Left ventricle myocardium inferior (tissue), 1 donor: Measurements from ENCODE around the gene SECTM1. TPM values are rescaled to one million over a fixed set of nuclear protein-coding genes. Genes with fewer than 3 reads are reported as not detected.
"Not testable (repeated sequence)": the region's sequence is repeated elsewhere in the genome, so short reads cannot be mapped to it uniquely, and the experiment has no call there.

Experiments
- DNase-seq: peaks from one replicate; pipeline ENCODE4 v3.0.0-alpha.2; 2020
- H3K27ac ChIP-seq: fragments of 200-600 bp; replicated peaks from 2 replicates; pipeline ENCODE4 v1.8.0; 2021
- H3K27me3 ChIP-seq: fragments of 200-600 bp; 2 replicates; pipeline ENCODE4 v1.8.0; 2021; ENCODE audit warnings: low read depth
- H3K36me3 ChIP-seq: fragments of 200-600 bp; 2 replicates; pipeline ENCODE4 v1.8.0; 2021
- H3K4me1 ChIP-seq: fragments of 200-600 bp; 2 replicates; pipeline ENCODE4 v1.8.0; 2021
- H3K4me3 ChIP-seq: fragments of 200-600 bp; 2 replicates; pipeline ENCODE4 v1.8.0; 2021; ENCODE audit warnings: mild to moderate bottlenecking, moderate library complexity
- H3K9me3 ChIP-seq: fragments of 200-600 bp; replicated peaks from 2 replicates; pipeline ENCODE4 v1.8.0; 2021
- intact Hi-C: fragments of 100-400 bp; cut with micrococcal nuclease; formaldehyde crosslinking; loops from one replicate; pipeline ENCODE4 v1.11.0; 2022
- total RNA-seq: library from RNA; stranded (reverse); fragmentation: NEBNext Ultra II Directional; extraction: Animal tissue kit (Norgen Biotek cat#: 25700); gene quantifications from one replicate; pipeline ENCODE4 v1.2.1, GENCODE V29; 2021
- TF ChIP-seq, protein P1 (sequence below): fragments of 200-600 bp; IDR thresholded peaks from 2 replicates; pipeline ENCODE4 v1.8.0; 2021; ENCODE audit warnings: antibody characterized with exemption, mild to moderate bottlenecking, borderline replicate concordance
- donor health status: DM: no; HTN: yes; CAD: no; lungs with severe emphysema.

The SECTM1 gene
- total RNA-seq, 1 donor from 2014 or later, result 3.9 TPM

DNA sequence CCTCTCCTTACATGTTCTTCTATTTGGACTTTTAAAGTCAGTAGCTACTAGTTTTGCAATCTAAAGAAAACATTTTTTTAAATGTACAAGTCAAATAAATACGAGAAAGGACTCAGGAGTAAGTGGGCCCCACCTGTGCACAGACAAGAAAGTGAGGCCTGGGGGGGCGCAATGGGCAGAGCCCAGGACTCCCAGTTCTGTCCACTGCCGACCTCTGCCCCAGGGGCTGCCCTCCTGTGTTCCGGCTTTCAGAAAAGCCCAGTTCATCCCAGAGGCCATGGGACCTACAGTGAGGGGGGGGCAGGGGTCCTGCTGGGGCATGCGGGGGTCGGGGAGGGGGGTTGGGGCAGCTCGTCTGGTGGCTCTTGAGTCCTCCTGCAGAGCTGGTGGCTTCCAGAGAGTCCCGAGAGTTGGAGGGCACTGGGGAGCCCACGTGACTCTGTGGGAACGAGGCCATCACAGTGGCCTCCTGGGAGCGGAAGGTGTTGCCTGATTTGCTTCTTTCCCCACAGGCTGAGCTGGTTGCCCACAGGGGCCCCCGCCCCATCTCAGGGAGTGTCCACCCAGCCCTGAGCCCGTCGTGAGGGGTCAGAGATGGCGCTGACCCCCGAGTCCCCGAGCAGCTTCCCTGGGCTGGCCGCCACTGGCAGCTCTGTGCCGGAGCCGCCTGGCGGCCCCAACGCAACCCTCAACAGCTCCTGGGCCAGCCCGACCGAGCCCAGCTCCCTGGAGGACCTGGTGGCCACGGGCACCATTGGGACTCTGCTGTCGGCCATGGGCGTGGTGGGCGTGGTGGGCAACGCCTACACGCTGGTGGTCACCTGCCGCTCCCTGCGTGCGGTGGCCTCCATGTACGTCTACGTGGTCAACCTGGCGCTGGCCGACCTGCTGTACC lies 40.4 kb upstream of the SECTM1 start:
- Histone ChIP-seq H3K4me1 (peaks cover 34% of the 10 kb centered on the region), H3K9me3 (no peaks in the 10 kb centered on the region), H3K27ac (no peak overlapping the region), H3K27me3 (peaks cover 93% of the 10 kb centered on the region), H3K4me3 (no peak overlapping the region), H3K36me3 (no peaks in the 10 kb centered on the region)
- TF ChIP-seq, protein P1, sequence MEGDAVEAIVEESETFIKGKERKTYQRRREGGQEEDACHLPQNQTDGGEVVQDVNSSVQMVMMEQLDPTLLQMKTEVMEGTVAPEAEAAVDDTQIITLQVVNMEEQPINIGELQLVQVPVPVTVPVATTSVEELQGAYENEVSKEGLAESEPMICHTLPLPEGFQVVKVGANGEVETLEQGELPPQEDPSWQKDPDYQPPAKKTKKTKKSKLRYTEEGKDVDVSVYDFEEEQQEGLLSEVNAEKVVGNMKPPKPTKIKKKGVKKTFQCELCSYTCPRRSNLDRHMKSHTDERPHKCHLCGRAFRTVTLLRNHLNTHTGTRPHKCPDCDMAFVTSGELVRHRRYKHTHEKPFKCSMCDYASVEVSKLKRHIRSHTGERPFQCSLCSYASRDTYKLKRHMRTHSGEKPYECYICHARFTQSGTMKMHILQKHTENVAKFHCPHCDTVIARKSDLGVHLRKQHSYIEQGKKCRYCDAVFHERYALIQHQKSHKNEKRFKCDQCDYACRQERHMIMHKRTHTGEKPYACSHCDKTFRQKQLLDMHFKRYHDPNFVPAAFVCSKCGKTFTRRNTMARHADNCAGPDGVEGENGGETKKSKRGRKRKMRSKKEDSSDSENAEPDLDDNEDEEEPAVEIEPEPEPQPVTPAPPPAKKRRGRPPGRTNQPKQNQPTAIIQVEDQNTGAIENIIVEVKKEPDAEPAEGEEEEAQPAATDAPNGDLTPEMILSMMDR, result no peak
- intact Hi-C loops, result no loop called here
- no peak for DNase-seq

DNA sequence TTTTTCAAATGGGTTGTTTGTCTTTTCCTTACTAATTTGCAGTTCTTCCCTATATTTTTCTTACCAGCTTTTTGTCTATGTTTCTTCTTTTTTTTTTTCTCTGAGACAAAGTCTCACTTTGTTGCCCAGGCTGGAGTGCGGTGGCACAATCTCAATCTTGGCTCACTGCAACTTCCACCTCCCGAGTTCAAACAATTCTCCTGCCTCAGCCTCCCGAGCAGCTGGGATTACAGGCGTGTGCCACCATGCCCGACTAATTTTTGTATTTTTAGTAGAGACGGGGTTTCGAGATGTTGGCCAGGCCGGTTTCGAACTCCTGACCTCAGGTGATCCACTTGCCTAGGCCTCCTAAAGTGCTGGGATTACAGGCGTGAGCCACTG lies 39.5 kb upstream of the SECTM1 start:
- H3K9me3 ChIP-seq, intact Hi-C loops, H3K27ac ChIP-seq, H3K36me3 ChIP-seq, DNase-seq: not testable (repeated sequence)
- H3K4me1 ChIP-seq, result peaks cover 34% of the 10 kb centered on the region
- peak overlapping the region; percentile 62 for H3K4me3 ChIP-seq
- peaks cover 93% of the 10 kb centered on the region for H3K27me3 ChIP-seq

DNA sequence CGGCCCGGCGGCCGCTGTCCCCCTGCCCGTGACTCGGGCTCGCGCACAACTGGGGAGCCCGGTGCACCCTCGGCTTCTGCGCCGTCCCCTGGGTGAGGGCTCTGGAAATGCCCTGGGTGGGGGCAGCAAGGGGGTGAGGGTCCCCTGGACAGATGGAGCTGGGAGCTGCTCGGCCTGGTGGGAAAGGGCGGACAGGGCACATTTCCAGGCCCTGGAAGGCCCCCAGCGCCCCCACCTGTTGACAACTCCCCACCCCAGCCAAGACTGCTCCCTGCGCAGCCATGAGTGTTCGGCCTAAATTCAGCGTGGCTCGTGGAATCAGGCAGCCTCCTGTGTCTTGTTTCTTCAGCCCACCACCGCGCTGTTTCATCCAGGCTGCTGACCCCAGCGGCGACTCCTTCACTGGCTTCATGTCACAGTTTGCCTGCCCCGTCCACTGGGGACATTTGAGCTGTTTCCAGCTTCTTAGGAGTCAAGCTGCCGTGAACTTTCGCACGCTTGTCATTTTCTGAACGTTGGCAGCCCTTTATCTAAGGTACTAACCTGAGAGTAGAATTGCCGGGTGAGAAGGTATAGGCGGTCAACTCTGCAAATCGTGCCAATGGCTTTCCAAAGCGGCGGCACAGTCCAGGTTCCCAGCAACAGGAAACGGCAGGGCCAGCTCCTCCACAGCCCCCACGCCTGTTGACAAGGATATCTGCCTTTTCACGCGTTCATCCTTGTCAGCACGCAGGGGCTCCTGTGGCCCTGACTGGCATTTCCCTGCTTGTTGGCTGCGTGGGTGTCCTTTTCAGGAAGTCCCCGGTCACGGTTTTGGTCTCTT lies 38.9 kb upstream of the SECTM1 start:
- peaks cover 34% of the 10 kb centered on the region for H3K4me1 ChIP-seq
- H3K27ac ChIP-seq, result no peak overlapping the region
- H3K36me3 ChIP-seq, result no peaks in the 10 kb centered on the region
- peaks cover 93% of the 10 kb centered on the region for H3K27me3 ChIP-seq
- peak overlapping the region; percentile 62 for H3K4me3 ChIP-seq
- TF ChIP-seq, protein P1, result no peak
- no peaks in the 10 kb centered on the region for H3K9me3 ChIP-seq
- DNase-seq, result no peak
- intact Hi-C loops, result no loop called here

DNA sequence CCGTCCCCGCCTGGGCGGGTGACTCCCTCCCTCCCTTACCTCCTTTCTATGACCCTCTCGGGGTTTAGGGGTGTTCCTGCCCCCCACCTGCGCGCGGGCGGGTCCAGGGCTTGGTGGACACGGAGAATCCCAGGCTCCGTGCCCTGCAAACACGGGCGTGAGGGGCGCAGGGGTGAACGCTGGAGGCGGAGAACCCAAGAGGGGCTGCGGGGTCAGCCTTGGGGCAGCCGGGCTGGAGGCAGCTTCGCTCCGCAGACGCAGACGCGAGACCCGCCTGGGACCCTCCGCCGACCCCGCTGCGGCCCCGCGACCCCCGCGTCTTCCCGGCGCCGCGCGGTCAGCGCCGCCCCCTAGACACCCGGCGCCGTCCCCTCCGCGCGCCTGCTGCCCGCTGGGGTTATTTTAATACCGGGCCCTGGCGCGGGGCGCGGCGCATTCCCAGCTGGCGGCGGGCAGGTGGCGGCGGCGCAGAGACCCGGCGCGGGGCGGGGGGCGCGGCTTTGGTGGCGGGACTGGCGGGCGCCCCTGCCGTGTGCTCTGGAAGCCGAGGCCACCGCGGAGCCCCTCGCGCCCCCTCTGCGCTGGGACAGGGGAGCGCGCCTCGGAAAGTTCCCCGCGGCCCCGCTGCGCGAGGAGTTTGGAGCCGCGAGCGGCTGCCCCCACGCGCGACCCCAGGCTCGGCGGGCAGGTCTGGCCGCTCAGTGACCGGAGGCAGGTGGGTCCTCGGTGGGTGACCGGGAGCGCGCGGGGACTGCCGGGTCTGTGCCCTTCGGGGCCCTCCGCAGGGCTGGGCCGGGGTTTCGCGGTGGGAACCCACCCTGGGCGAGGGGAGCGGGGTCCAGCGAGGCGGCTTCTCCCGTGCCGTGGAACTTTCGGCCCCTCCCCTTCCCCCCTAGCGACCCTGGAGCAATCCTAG lies 38.0 kb upstream of the SECTM1 start, which contains the start of gene UTS2R:
Gene UTS2R (plus strand): TSS at position 433 of the 916 bp plus-strand sequence. CDS start 2,560 bp downstream, outside the sequence.
- no peak for DNase-seq
- Histone ChIP-seq H3K4me3 (peak within 1 kb of the TSS; percentile 62), H3K27ac (no peak within 1 kb of the TSS), H3K36me3 (no peaks in the 10 kb centered on the region), H3K4me1 (peaks cover 34% of the 10 kb centered on the region), H3K9me3 (no peaks in the 10 kb centered on the region), H3K27me3 (peaks cover 91% of the 10 kb centered on the region)
- intact Hi-C loops, result no loop called here
- TF ChIP-seq, protein P1, result no peak

DNA sequence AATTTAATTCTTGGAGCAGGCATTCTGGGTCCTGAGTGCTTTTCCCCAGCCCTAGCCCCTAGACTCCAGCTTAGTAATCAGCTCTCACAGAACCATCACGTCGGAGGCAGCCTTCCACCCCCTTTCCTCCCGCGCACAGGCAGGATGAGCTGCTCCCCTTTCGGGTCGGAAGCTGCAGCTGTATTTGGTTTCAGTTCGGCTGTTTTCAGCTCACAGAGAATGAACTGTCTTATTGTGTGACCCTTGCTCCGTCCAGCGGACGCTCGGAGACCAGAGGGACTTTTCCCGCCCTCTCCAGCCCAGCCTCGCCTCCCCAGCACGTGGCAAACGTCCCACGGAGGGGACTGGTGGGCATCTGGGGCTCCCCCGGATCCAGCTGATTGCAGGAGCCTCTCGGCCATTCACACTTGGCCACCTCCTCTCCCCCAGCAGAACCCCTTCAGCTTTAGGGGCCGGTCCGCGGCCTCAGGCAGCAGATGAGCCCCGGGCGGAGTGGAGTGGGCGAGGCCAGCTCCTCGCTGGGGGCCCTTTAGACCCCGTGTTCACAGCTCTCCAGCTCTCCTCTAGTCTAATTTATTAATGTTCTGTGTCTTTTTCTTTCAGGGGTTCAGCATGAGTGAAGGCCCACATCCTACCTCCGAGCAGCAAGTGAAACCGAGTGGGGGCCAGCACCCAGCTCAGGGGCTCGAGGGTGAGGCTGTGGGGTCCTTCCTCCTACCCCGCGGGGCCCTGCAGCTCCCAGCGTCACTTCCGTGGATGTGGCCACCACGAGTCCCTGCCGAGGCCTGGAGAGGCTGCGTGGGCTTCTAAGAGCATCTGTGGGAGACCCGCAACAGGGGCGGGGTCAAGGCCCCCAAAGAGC lies 37.1 kb upstream of the SECTM1 start:
- Histone ChIP-seq H3K27ac (no peak overlapping the region), H3K27me3 (peaks cover 86% of the 10 kb centered on the region), H3K4me1 (peaks cover 34% of the 10 kb centered on the region), H3K4me3 (peak overlapping the region; percentile 62), H3K9me3 (no peaks in the 10 kb centered on the region), H3K36me3 (no peaks in the 10 kb centered on the region)
- intact Hi-C loops, result no loop called here
- no peak for DNase-seq
- TF ChIP-seq, protein P1, result no peak
